Chondrocyte (in vitro differentiated cells): ENCODE data around the gene VPS29. TPM values are rescaled to one million over a fixed set of nuclear protein-coding genes. Genes with fewer than 3 reads are reported as not detected.

Source experiments
- DNase-seq: peaks from one replicate; pipeline ENCODE4 v3.0.0; 2021; ENCODE audit warnings: mixed read lengths, low spot score
- H3K27ac Mint-ChIP-seq: one replicate; pipeline ENCODE4 v1.8.0; 2021; ENCODE audit warnings: mild to moderate bottlenecking, moderate library complexity, mixed read lengths; ENCODE audit not compliant: unreplicated experiment
- H3K27me3 Mint-ChIP-seq: 2 replicates; pipeline ENCODE4 v1.8.0; 2021; ENCODE audit warnings: low read depth, mixed read lengths
- H3K36me3 Mint-ChIP-seq: 2 replicates; pipeline ENCODE4 v1.8.0; 2021; ENCODE audit warnings: low read depth, mixed read lengths
- H3K4me1 Mint-ChIP-seq: 2 replicates; pipeline ENCODE4 v1.8.0; 2021; ENCODE audit warnings: low read depth, mild to moderate bottlenecking, mixed read lengths
- H3K4me3 Mint-ChIP-seq: one replicate; pipeline ENCODE4 v1.8.0; 2021; ENCODE audit warnings: mild to moderate bottlenecking, moderate library complexity, mixed read lengths; ENCODE audit not compliant: unreplicated experiment
- H3K9me3 Mint-ChIP-seq: 2 replicates; pipeline ENCODE4 v1.8.0; 2021; ENCODE audit warnings: low read depth, mixed read lengths
- CTCF ChIP-seq: fragments of 200-600 bp; sonication (generic); IDR thresholded peaks from 2 replicates; pipeline ENCODE4 v1.5.0; 2021; ENCODE audit warnings: antibody characterized with exemption, mild to moderate bottlenecking, moderate library complexity
- total RNA-seq: library from RNA; stranded (reverse); gene quantifications from 3 replicates; pipeline ENCODE4 v1.2.1, GENCODE V29; 2021

VPS29 gene
- total RNA-seq, 1 donor from 2014 or later: 90.4 TPM

GRCh38 chr12:110516995-110517394 lies 15.1 kb upstream of the VPS29 start:
- Mint-ChIP-seq H3K27ac (no peak overlapping the region), H3K36me3 (peaks cover 1% of the 10 kb centered on the region), H3K4me1 (no peaks in the 10 kb centered on the region), H3K9me3 (no peaks in the 10 kb centered on the region), H3K4me3 (no peak overlapping the region), H3K27me3 (peaks cover 2% of the 10 kb centered on the region)
- TF ChIP-seq CTCF: no peak
- DNase-seq: no peak

GRCh38 chr12:110514363-110514762 lies 12.5 kb upstream of the VPS29 start:
- H3K36me3 Mint-ChIP-seq: peaks cover 1% of the 10 kb centered on the region
- no peak for DNase-seq
- peaks cover 8% of the 10 kb centered on the region for H3K27me3 Mint-ChIP-seq
- no peak overlapping the region for H3K27ac Mint-ChIP-seq
- no peaks in the 10 kb centered on the region for H3K4me1 Mint-ChIP-seq
- no peak overlapping the region for H3K4me3 Mint-ChIP-seq
- H3K9me3 Mint-ChIP-seq: no peaks in the 10 kb centered on the region
- TF ChIP-seq CTCF: no peak

- DNase-seq: no peak
- no peaks in the 10 kb centered on the region for H3K4me1 Mint-ChIP-seq
Measured at GRCh38 chr12:110513842-110514241, 11.9 kb upstream of the VPS29 start.

GRCh38 chr12:110508071-110508586 lies 6.2 kb upstream of the VPS29 start:
- peaks cover 6% of the 10 kb centered on the region for H3K27me3 Mint-ChIP-seq
- no peaks in the 10 kb centered on the region for H3K36me3 Mint-ChIP-seq
- H3K4me1 Mint-ChIP-seq: no peaks in the 10 kb centered on the region
- TF ChIP-seq CTCF: no peak
- no peak overlapping the region for H3K4me3 Mint-ChIP-seq
- no peaks in the 10 kb centered on the region for H3K9me3 Mint-ChIP-seq
- no peak overlapping the region for H3K27ac Mint-ChIP-seq
- no peak for DNase-seq

More at GRCh38 chr12:110513842-110514241, 11.9 kb upstream of the VPS29 start:
- TF ChIP-seq CTCF: no peak
- H3K36me3 Mint-ChIP-seq: peaks cover 1% of the 10 kb centered on the region
- H3K4me3 Mint-ChIP-seq: no peak overlapping the region
- no peak overlapping the region for H3K27ac Mint-ChIP-seq
- H3K9me3 Mint-ChIP-seq: no peaks in the 10 kb centered on the region
- peaks cover 8% of the 10 kb centered on the region for H3K27me3 Mint-ChIP-seq

- H3K27me3 Mint-ChIP-seq: no peaks in the 10 kb centered on the region
- peaks cover 18% of the 10 kb centered on the region for H3K4me1 Mint-ChIP-seq
- DNase-seq: no peak
- H3K9me3 Mint-ChIP-seq: no peaks in the 10 kb centered on the region
- H3K4me3 Mint-ChIP-seq: no peak overlapping the region
- no peak overlapping the region for H3K27ac Mint-ChIP-seq
- TF ChIP-seq CTCF: no peak
- H3K36me3 Mint-ChIP-seq: no peaks in the 10 kb centered on the region
Measured at GRCh38 chr12:110505332-110505731, 3.4 kb upstream of the VPS29 start.
